HL-60 (cell line): Measurements from ENCODE around the gene JKAMP.

ENCODE experiments used
- POLR2AphosphoS5 ChIP-seq: IDR thresholded peaks from 2 replicates; pipeline ENCODE4 v1.6.1; 2012; ENCODE audit warnings: low read depth
- TF ChIP-seq, protein P1 (sequence below): IDR thresholded peaks from one replicate; pipeline ENCODE4 v1.5.1; 2011; ENCODE audit warnings: low read length, control low read depth, inconsistent platforms; ENCODE audit not compliant: insufficient read depth

- TF ChIP-seq, protein P1, sequence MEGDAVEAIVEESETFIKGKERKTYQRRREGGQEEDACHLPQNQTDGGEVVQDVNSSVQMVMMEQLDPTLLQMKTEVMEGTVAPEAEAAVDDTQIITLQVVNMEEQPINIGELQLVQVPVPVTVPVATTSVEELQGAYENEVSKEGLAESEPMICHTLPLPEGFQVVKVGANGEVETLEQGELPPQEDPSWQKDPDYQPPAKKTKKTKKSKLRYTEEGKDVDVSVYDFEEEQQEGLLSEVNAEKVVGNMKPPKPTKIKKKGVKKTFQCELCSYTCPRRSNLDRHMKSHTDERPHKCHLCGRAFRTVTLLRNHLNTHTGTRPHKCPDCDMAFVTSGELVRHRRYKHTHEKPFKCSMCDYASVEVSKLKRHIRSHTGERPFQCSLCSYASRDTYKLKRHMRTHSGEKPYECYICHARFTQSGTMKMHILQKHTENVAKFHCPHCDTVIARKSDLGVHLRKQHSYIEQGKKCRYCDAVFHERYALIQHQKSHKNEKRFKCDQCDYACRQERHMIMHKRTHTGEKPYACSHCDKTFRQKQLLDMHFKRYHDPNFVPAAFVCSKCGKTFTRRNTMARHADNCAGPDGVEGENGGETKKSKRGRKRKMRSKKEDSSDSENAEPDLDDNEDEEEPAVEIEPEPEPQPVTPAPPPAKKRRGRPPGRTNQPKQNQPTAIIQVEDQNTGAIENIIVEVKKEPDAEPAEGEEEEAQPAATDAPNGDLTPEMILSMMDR = no peak
- no peak for TF ChIP-seq POLR2AphosphoS5
Measured at GRCh38 chr14:59438195-59438647, 46.1 kb upstream of the JKAMP start.
